NB4 (cell line): Measurements from ENCODE around the gene EIF2B2.
"Not testable (repeated sequence)": the region's sequence is repeated elsewhere in the genome, so short reads cannot be mapped to it uniquely, and the experiment has no call there.

ENCODE experiments used
- DNase-seq: peaks from one replicate; pipeline ENCODE4 v3.0.0; 2010; ENCODE audit warnings: low read depth
- H3K4me3 ChIP-seq: one replicate; pipeline ENCODE4 v1.5.1; 2011; ENCODE audit warnings: mild to moderate bottlenecking, low read depth, low read length, moderate library complexity
- MYC ChIP-seq: IDR thresholded peaks from 2 replicates; pipeline ENCODE4 v1.6.1; 2011; ENCODE audit warnings: low read depth, low read length
- POLR2A ChIP-seq: IDR thresholded peaks from 2 replicates; pipeline ENCODE4 v1.6.1; 2011; ENCODE audit warnings: mild to moderate bottlenecking; ENCODE audit not compliant: insufficient read length; ENCODE audit errors: extremely low read depth
- TF ChIP-seq, protein P1 (sequence below): IDR thresholded peaks from 2 replicates; pipeline ENCODE4 v1.6.1; 2011; ENCODE audit warnings: low read depth, low read length
- TF ChIP-seq, protein P2 (sequence below): IDR thresholded peaks from one replicate; pipeline ENCODE4 v1.5.1; 2012; ENCODE audit warnings: low read depth, low read length

Gene EIF2B2

DNA sequence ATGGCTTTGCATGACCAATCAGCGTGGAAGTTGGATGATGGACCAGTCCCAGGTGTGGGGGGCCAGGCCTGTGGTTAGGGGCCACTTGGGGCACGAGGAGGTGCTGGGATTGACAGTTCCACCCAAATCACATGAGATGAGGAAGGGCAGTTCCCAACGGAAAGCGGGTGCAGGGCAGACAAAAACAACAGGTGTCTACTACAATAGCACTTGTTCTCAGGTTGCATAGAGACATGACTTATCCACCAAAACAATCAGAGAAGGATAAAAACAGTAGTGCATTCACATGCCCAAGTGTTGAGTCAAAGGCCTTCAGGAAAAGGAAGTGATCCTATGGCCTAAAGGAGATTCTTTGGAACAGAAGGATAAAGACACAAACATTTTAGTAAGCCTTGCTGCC lies 14.6 kb upstream of the EIF2B2 start:
- TF ChIP-seq POLR2A, result no peak
- TF ChIP-seq, protein P1, sequence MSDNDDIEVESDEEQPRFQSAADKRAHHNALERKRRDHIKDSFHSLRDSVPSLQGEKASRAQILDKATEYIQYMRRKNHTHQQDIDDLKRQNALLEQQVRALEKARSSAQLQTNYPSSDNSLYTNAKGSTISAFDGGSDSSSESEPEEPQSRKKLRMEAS, result no peak
- TF ChIP-seq, protein P2, sequence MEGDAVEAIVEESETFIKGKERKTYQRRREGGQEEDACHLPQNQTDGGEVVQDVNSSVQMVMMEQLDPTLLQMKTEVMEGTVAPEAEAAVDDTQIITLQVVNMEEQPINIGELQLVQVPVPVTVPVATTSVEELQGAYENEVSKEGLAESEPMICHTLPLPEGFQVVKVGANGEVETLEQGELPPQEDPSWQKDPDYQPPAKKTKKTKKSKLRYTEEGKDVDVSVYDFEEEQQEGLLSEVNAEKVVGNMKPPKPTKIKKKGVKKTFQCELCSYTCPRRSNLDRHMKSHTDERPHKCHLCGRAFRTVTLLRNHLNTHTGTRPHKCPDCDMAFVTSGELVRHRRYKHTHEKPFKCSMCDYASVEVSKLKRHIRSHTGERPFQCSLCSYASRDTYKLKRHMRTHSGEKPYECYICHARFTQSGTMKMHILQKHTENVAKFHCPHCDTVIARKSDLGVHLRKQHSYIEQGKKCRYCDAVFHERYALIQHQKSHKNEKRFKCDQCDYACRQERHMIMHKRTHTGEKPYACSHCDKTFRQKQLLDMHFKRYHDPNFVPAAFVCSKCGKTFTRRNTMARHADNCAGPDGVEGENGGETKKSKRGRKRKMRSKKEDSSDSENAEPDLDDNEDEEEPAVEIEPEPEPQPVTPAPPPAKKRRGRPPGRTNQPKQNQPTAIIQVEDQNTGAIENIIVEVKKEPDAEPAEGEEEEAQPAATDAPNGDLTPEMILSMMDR, result no peak
- no peak for TF ChIP-seq MYC
- no peak for DNase-seq
- H3K4me3 ChIP-seq, result no peak overlapping the region

DNA sequence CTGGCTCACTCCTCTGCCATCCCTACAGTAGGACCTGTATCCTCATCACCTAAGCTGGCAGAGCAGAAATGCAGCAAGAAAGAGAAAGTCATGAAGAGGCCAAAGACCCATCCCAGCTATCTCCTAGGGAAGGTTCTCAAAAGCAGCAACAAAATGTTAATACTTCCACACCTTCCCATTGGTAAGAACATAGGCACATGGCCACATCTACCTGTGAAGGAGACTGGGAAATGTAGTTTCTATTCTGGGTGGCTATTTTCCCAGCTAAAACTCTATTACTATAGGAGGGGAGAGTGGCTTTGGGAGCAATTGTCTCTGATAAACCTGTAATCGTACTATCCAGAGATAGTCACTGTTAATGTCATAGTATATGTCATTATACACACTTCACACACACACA lies 13.7 kb upstream of the EIF2B2 start:
- H3K4me3 ChIP-seq, result no peak overlapping the region
- no peak for DNase-seq

DNA sequence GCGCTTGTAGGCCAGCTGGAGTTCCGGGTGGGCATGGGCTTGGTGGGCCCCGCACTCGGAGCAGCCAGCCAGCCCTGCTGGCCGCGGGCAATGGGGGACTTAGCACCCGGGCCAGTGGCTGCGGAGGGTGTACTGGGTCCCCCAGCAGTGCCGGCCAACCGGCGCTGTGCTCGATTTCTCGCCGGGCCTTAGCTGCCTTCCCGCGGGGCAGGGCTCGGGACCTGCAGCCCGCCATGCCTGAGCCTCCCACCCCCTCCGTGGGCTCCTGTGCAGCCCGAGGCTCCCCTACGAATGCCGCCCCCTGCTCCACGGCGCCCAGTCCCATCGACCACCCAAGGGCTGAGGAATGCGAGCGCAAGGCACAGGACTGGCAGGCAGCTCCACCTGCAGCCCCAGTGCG lies 8.5 kb upstream of the EIF2B2 start:
- not testable (repeated sequence) for DNase-seq

More for the DNA sequence above, 13.7 kb upstream of the EIF2B2 start:
- TF ChIP-seq MYC (no peak), POLR2A (no peak)
- TF ChIP-seq, protein P1, result no peak
- TF ChIP-seq, protein P2, result no peak

DNA sequence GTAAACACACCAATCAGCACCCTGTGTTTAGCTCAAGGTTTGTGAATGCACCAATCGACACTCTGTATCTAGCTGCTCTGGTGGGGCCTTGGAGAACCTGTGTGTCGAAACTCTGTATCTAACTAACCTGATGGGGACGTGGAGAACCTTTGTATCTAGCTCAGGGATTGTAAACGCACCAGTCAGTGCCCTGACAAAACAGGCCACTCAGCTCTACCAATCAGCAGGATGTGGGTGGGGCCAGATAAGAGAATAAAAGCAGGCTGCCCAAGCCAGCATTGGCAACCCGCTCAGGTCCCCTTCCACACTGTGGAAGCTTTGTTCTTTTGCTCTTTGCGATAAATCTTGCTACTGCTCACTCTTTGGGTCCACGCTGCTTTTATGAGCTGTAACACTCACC lies 6.9 kb upstream of the EIF2B2 start:
- DNase-seq, H3K4me3 ChIP-seq: not testable (repeated sequence)

More for the DNA sequence above, 8.5 kb upstream of the EIF2B2 start:
- not testable (repeated sequence) for H3K4me3 ChIP-seq

DNA sequence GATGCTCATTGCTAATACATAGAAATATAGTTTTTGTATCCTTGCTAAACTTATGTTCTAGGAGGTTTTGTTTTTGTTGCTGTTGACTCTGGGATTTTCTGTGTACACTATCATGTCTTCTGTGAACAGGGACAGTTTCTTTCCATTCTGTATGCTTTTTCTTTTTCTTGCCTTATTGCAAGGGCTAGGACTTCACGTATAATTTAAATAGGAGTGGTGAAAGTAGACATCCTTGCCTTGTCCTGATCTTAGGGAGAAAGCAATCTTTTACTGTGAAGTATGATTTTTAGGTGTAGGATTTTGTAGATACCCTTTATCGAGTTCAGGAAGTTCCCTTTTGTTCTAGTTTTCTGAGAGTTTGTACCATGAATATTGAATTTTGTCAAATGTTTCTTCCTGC lies 1.5 kb upstream of the EIF2B2 start:
- DNase-seq, result no peak
- H3K4me3 ChIP-seq, result no peak overlapping the region
- no peak for TF ChIP-seq POLR2A
- TF ChIP-seq MYC, result no peak
- TF ChIP-seq, protein P2, result no peak
- TF ChIP-seq, protein P1, result no peak

DNA sequence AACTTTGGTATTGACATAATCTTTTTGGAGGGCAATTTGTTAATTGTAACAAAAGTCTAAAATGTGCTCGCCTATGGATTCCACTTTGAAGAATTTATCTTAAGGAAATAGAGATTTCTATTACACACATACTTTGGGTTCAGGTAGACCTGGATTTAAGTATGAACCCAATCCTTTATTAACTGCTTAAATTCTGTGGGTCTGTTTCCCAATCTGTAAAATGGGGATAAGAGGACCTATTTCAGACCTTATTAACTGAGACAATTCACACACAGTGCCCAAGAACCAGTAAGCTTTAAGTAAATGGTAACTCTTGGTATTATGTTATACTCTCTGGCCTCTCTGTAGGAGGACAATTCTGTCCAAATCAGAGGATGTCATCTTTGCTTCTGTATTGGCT lies 822 bp upstream of the EIF2B2 start:
- peak overlapping the region; percentile 60 for H3K4me3 ChIP-seq
- TF ChIP-seq, protein P1, result no peak
- TF ChIP-seq, protein P2, result no peak
- no peak for TF ChIP-seq MYC
- TF ChIP-seq POLR2A, result no peak
- DNase-seq, result no peak

DNA sequence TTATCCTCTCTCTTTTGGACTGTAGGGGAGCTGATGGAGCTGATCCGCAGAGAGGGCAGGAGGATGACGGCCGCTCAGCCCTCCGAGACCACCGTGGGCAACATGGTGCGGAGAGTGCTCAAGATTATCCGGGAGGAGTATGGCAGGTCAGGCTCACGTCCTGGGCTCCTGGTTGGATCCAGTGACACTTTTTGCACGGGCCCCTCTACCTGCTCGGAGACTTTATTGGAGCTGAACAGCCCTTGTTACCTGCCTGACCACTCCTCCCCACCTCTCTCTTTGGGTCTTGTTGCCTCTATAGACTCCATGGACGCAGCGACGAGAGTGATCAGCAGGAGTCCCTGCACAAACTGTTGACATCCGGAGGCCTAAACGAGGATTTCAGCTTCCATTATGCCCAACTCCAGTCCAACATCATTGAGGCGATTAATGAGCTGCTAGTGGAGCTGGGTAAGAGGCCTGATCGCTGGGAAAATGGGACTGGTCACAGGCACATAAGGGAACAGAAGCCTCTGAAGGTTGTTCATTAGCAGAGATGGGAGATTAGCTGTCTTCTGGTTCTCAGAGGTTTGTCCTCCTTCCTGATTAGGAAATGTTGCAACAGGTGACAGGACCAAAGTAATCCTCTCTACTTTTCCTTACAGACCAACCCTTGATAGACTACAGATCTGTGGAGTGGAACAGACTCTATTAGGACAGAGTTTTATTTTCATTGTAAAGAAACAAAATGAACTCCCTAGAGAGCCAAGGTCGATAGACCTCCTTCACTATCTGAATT lies 718 bp downstream of the EIF2B2 start:
- TF ChIP-seq, protein P1, result no peak
- TF ChIP-seq POLR2A, result no peak
- TF ChIP-seq, protein P2, result no peak
- TF ChIP-seq MYC, result no peak; the same call in 1 of the 2 replicates
- DNase-seq, result peak; percentile 10
- peak overlapping the region; percentile 92 for H3K4me3 ChIP-seq
